Embryonic facial prominence (tissue), 1 donor: ENCODE measurements around the gene IFNA21.
"Not testable (repeated sequence)": the region's sequence is repeated elsewhere in the genome, so short reads cannot be mapped to it uniquely, and the experiment has no call there.

Experiments used
- DNase-seq: peaks from one replicate; pipeline ENCODE4 v3.0.0-alpha.2; 2016; ENCODE audit errors: extremely low spot score

Gene IFNA21

GRCh38 chr9:21141427-21141882 lies 25.0 kb downstream of the IFNA21 start, which contains the start of gene IFNW1:
Gene IFNW1, minus strand, starts transcription at chr9:21141832. Its CDS starts 262 bp downstream, at chr9:21141570.
- no peak for DNase-seq

DNA sequence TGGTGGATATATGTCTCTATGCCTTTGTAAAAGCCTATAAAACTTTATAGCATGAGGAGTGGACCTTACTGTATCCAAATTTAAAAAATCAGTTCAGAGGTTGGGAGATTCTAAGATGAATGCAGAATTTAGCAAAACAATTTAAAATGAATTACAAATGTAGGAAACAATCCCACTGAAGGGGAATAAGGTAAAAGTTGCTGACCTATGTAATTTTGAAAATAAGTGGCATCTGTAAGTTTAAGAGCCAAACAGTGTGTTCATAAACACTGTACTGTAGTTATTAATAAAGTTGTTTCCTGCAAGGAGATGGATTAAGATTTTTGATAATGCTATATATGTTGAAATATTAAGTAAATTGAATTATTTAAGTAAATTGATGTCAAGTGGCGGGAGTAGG lies 29.4 kb downstream of the IFNA21 start:
- DNase-seq: no peak

DNA sequence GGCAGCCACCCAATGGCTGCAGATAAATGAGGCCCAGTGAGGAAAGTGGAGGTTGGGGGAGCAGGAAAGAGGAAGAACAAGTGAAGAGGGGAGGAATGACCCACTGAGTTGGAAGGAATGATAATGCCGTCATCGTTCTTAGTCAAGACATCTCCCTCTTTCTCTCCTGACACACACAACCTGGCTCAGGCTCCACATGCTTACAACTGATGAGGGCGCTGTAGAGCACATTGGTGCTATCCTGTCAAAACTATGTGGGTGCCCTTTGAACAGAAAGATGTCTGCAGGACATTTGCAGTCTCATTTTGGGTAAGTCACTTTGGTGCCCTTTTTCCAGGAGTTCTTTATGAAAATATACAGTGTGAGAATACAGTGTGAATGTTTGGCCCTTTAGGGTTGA lies 30.7 kb downstream of the IFNA21 start:
- no peak for DNase-seq

DNA sequence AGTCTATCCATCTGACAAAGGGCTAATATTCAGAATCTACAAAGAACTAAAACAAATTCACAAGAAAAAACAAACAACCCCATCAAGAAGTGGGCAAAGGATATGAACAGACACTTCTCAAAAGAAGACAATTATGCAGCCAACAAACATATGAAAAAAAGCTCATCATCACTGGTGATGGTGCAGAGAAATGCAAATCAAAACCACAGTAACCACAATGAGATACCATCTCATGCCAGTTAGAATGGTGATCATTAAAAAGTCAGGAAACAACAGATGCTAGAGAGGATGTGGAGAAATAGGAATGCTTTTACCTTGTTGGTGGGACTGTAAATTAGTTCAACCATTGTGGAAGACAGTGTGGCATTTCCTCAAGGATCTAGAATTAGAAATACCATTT lies 38.3 kb downstream of the IFNA21 start:
- DNase-seq: not testable (repeated sequence)

- DNase-seq: no peak
Measured at GRCh38 chr9:21121595-21122251, 44.7 kb downstream of the IFNA21 start.

DNA sequence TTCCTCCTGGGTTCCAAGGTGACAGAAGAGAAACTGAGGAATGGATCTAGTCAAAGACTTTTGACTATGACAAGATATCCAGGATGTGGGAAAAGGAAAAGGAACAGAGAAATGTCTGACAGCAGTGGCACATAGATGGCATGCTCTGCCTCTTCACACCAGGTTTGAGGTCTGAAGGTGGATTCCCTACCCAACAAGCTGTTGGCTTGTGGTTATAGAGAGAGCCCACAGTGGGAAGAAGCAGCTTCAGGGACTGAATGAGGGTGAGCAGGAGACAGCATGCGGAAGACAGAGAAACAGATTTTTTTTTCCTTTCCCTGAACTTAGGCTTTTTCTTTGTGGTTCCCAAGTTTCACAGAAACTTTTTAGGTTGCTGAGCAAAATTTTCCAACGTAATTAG lies 45.4 kb downstream of the IFNA21 start:
- DNase-seq: no peak

DNA sequence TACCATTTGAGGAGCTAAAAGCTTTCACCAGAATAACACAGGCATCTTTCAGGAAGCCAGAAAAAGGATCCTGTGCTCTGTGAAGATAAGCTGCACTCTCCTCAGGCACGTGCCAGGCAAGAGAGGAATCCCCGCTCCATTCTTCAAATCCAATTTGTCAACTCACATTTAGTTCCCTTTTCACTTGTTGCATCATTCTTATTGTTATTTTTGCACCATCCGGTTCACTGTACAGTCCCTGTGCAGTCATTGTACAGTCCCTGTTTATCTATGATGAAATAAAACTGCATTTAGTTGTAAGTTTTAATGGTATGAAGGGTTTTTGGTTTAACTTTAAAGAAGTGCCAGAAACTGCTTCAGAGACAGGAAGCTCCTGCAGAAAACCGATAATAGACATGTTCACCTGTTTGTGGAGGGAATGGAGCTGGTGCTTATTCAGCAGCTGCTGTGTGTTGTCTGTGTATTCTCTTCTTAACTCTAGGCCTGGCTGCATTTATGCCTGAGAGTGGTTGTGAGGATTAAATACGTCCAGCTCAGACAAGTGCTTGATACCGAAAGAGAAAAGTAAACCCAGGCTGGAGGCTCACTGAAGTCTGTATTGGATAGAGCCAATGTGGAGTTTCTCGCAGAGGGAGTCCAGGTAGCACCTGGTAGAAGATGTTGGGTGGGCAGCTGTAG lies 47.2 kb downstream of the IFNA21 start:
- DNase-seq: no peak
